Nephron progenitor cell (in vitro differentiated cells): ENCODE results near the gene TARDBP.
"Not testable (repeated sequence)": the region's sequence is repeated elsewhere in the genome, so short reads cannot be mapped to it uniquely, and the experiment has no call there.

Source experiments
- DNase-seq: peaks from one replicate; pipeline ENCODE4 v3.0.0; 2021
- H3K27ac Mint-ChIP-seq: 2 replicates; pipeline ENCODE4 v1.8.0; 2021; ENCODE audit warnings: mild to moderate bottlenecking, moderate library complexity, mixed read lengths
- H3K27me3 Mint-ChIP-seq: 2 replicates; pipeline ENCODE4 v1.8.0; 2021; ENCODE audit warnings: mild to moderate bottlenecking, low read depth, mixed read lengths; ENCODE audit not compliant: poor library complexity
- H3K36me3 Mint-ChIP-seq: 2 replicates; pipeline ENCODE4 v1.8.0; 2021; ENCODE audit warnings: low read depth, mixed read lengths
- H3K4me1 Mint-ChIP-seq: 2 replicates; pipeline ENCODE4 v1.8.0; 2021; ENCODE audit warnings: mixed read lengths
- H3K4me3 Mint-ChIP-seq: 2 replicates; pipeline ENCODE4 v1.8.0; 2021; ENCODE audit warnings: mild to moderate bottlenecking, moderate library complexity, mixed read lengths
- H3K9me3 Mint-ChIP-seq: 2 replicates; pipeline ENCODE4 v1.8.0; 2021; ENCODE audit warnings: mild to moderate bottlenecking, moderate library complexity, mixed read lengths
- TF ChIP-seq, protein P1 (sequence below): fragments of 200-600 bp; sonication (generic); IDR thresholded peaks from 2 replicates; pipeline ENCODE4 v1.5.0; 2021; ENCODE audit warnings: antibody characterized with exemption

Gene TARDBP

DNA sequence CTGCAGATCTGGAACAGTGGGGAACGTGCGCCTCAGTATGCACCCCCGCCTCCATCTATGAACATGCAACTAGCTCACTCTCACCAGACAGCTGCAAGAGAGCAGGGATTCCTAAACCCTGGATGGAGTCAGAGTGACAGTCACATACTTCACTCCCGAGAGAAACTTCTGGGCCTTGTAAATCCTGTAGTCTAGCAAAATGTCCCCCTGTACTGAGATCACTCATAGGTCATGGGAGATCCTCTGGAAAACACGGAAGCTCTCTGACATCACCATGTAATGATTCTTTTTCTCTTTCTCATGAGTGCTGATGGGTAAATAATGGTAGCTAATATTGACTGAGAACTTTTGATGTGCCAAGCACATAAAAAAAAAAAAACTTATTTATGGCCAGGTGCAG, 23.4 kb upstream of the TARDBP start:
- H3K36me3 Mint-ChIP-seq, result no peaks in the 10 kb centered on the region
- TF ChIP-seq, protein P1, sequence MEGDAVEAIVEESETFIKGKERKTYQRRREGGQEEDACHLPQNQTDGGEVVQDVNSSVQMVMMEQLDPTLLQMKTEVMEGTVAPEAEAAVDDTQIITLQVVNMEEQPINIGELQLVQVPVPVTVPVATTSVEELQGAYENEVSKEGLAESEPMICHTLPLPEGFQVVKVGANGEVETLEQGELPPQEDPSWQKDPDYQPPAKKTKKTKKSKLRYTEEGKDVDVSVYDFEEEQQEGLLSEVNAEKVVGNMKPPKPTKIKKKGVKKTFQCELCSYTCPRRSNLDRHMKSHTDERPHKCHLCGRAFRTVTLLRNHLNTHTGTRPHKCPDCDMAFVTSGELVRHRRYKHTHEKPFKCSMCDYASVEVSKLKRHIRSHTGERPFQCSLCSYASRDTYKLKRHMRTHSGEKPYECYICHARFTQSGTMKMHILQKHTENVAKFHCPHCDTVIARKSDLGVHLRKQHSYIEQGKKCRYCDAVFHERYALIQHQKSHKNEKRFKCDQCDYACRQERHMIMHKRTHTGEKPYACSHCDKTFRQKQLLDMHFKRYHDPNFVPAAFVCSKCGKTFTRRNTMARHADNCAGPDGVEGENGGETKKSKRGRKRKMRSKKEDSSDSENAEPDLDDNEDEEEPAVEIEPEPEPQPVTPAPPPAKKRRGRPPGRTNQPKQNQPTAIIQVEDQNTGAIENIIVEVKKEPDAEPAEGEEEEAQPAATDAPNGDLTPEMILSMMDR, result no peak
- DNase-seq, result no peak
- no peak overlapping the region for H3K27ac Mint-ChIP-seq
- peaks cover 4% of the 10 kb centered on the region for H3K9me3 Mint-ChIP-seq
- peaks cover 28% of the 10 kb centered on the region for H3K27me3 Mint-ChIP-seq
- no peak overlapping the region for H3K4me3 Mint-ChIP-seq
- H3K4me1 Mint-ChIP-seq, result peaks cover 5% of the 10 kb centered on the region

DNA sequence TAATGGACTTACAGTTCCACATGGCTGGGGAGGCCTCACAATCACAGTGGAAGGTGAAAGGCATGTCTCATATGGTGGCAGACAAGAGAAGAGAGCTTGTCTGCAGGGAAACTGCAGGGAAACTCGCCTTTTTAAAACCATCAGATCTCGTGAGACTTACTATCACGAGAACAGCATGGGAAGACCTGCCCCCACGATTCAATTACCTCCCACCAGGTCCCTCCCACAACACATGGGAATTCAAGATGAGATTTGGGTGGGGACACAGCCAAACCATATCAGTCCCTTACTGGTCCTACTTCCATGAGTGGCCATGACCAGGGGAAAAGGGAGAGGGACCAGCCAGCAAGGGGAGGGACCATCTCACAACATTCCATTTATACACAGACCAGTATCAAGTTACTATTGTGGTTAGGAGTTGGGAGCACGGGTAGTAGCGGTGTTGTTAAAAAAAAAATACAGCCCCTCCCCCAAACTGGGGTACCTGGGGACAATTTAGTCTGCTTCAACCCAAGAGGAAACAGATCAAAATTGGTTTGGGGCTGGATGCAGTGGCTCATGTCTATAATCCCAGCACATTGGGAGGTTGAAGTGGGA, 22.4 kb upstream of the TARDBP start:
- peaks cover 25% of the 10 kb centered on the region for H3K27me3 Mint-ChIP-seq
- H3K36me3 Mint-ChIP-seq, H3K4me3 Mint-ChIP-seq: not testable (repeated sequence)

GRCh38 chr1:10990828-10991227, 21.6 kb upstream of the TARDBP start:
- peaks cover 19% of the 10 kb centered on the region for H3K27me3 Mint-ChIP-seq
- H3K4me3 Mint-ChIP-seq, result no peak overlapping the region
- DNase-seq, result no peak
- H3K4me1 Mint-ChIP-seq, result peaks cover 5% of the 10 kb centered on the region
- H3K36me3 Mint-ChIP-seq, result no peaks in the 10 kb centered on the region
- peaks cover 2% of the 10 kb centered on the region for H3K9me3 Mint-ChIP-seq
- TF ChIP-seq, protein P1, result no peak
- no peak overlapping the region for H3K27ac Mint-ChIP-seq

More for the DNA sequence above, 22.4 kb upstream of the TARDBP start:
- peak overlapping the region; percentile 54 for H3K27ac Mint-ChIP-seq
- H3K4me1 Mint-ChIP-seq, H3K9me3 Mint-ChIP-seq, DNase-seq: not testable (repeated sequence)

DNA sequence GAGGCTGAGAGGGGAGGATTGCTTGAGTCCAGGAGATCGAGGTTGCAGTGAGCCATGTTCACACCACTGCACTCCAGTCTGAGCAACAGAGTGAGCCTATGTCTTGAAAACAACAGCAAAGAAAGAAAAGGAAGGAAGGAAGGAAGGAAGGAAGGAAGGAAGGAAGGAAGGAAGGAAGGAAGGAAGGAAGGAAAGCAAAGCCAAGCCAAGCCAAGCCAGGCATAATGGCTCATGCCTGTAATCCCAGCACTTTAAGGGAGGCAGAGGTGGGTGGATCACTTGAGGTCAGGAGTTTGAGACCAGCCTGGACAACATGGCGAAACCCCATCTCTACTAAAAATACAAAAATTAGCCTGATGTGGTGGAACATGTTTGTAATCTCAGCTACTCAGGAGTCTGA, 20.4 kb upstream of the TARDBP start:
- H3K27ac Mint-ChIP-seq, DNase-seq, H3K4me1 Mint-ChIP-seq, H3K4me3 Mint-ChIP-seq, H3K36me3 Mint-ChIP-seq, H3K9me3 Mint-ChIP-seq: not testable (repeated sequence)
- H3K27me3 Mint-ChIP-seq, result peaks cover 15% of the 10 kb centered on the region

GRCh38 chr1:10992864-10993263, 19.6 kb upstream of the TARDBP start:
- TF ChIP-seq, protein P1, result no peak
- Mint-ChIP-seq H3K27me3 (peaks cover 11% of the 10 kb centered on the region), H3K27ac (no peak overlapping the region)

GRCh38 chr1:10996100-10996499, 16.4 kb upstream of the TARDBP start:
- peaks cover 16% of the 10 kb centered on the region for H3K9me3 Mint-ChIP-seq
- no peak overlapping the region for H3K27ac Mint-ChIP-seq
- no peak overlapping the region for H3K4me3 Mint-ChIP-seq
- TF ChIP-seq, protein P1, result no peak
- H3K36me3 Mint-ChIP-seq, result peaks cover 4% of the 10 kb centered on the region
- no peaks in the 10 kb centered on the region for H3K4me1 Mint-ChIP-seq
- no peak for DNase-seq
- peaks cover 16% of the 10 kb centered on the region for H3K27me3 Mint-ChIP-seq

More at GRCh38 chr1:10992864-10993263, 19.6 kb upstream of the TARDBP start:
- peaks cover 5% of the 10 kb centered on the region for H3K4me1 Mint-ChIP-seq
- H3K4me3 Mint-ChIP-seq, result no peak overlapping the region
- DNase-seq, result no peak
- no peaks in the 10 kb centered on the region for H3K9me3 Mint-ChIP-seq
- no peaks in the 10 kb centered on the region for H3K36me3 Mint-ChIP-seq

- DNase-seq, result no peak
- Mint-ChIP-seq H3K27me3 (peaks cover 15% of the 10 kb centered on the region), H3K4me1 (no peaks in the 10 kb centered on the region), H3K36me3 (peaks cover 4% of the 10 kb centered on the region), H3K4me3 (no peak overlapping the region), H3K9me3 (peaks cover 16% of the 10 kb centered on the region), H3K27ac (no peak overlapping the region)
- TF ChIP-seq, protein P1, result no peak
These were observed 11.9 kb upstream of the TARDBP start for GRCh38 chr1:11000526-11000925.
